Suprapubic skin (tissue), 4 donors: ENCODE measurements around the gene NTM. TPM values are rescaled to one million over a fixed set of nuclear protein-coding genes. Genes with fewer than 3 reads are reported as not detected.

Source experiments
- DNase-seq, 2 donors: peaks; one replicate each; pipeline ENCODE4 v3.0.0-alpha.2; 2019; ENCODE audit warnings: low spot score in 2 of 2
- H3K27ac ChIP-seq: fragments of 200-600 bp; sonication (generic); one replicate; pipeline ENCODE4 v1.5.1; 2019
- H3K27me3 ChIP-seq: fragments of 200-600 bp; sonication (generic); one replicate; pipeline ENCODE4 v1.5.1; 2019
- H3K36me3 ChIP-seq: fragments of 200-600 bp; sonication (generic); one replicate; pipeline ENCODE4 v1.5.1; 2019
- H3K4me1 ChIP-seq: fragments of 200-600 bp; sonication (generic); one replicate; pipeline ENCODE4 v1.5.1; 2019
- H3K4me3 ChIP-seq: fragments of 200-600 bp; sonication (generic); one replicate; pipeline ENCODE4 v1.5.1; 2019; ENCODE audit warnings: mild to moderate bottlenecking
- H3K9me3 ChIP-seq: fragments of 200-600 bp; sonication (generic); one replicate; pipeline ENCODE4 v1.5.1; 2019
- CTCF ChIP-seq, 2 donors: fragments of 200-600 bp in 1 of 2; fragments of 450-650 bp in 1 of 2; sonication (generic) in 1 of 2; IDR thresholded peaks; one replicate each; pipeline ENCODE4 v1.5.1; 2016 to 2019; ENCODE audit warnings: antibody characterized with exemption in 2 of 2, mild to moderate bottlenecking in 1 of 2, moderate library complexity in 1 of 2
- EP300 ChIP-seq: sonication (generic); formaldehyde crosslinking; IDR thresholded peaks from one replicate; pipeline ENCODE4 v1.6.1; 2017; ENCODE audit warnings: antibody characterized with exemption
- POLR2A ChIP-seq, 2 donors: fragments of 450-650 bp; IDR thresholded peaks; one replicate each; pipeline ENCODE4 v1.6.1; 2017; ENCODE audit warnings: antibody characterized with exemption in 2 of 2, mild to moderate bottlenecking in 2 of 2, moderate library complexity in 2 of 2
- POLR2AphosphoS5 ChIP-seq, 3 donors: sonication (generic); formaldehyde crosslinking; IDR thresholded peaks; one replicate each; pipeline ENCODE4 v1.6.1; 2017; ENCODE audit warnings: antibody characterized with exemption in 3 of 3
- WGBS: methylation state at CpG from one replicate; pipeline ENCODE4 v1.1.5; 2018; 5-methylcytosine and 5-hydroxymethylcytosine counted together
- total RNA-seq, 4 donors: library from RNA; depleted of rRNA; stranded (reverse); fragments of >200 nt; gene quantifications; one replicate each; pipeline ENCODE4 v1.1.0, GENCODE V29; 2016

NTM gene
- total RNA-seq, 4 donors from 2014 or later = 0.19 to 19.1 (median 2.1) TPM

GRCh38 chr11:131859538-131860210, 489.3 kb downstream of the NTM start:
- H3K4me3 ChIP-seq = no peak overlapping the region
- TF ChIP-seq CTCF (IDR thresholded peaks at IDR 0.05) (no peak), POLR2AphosphoS5 (IDR thresholded peaks at IDR 0.05) (no peak), EP300 (no peak), POLR2A (IDR thresholded peaks at IDR 0.05) (no peak)
- no peak overlapping the region for H3K27ac ChIP-seq
- no peaks in the 10 kb centered on the region for H3K36me3 ChIP-seq
- DNase-seq = no peak
- H3K4me1 ChIP-seq = no peaks in the 10 kb centered on the region
- H3K27me3 ChIP-seq = no peaks in the 10 kb centered on the region
- 70% methylated on average over 8 of the region's 8 CpGs for WGBS
- no peaks in the 10 kb centered on the region for H3K9me3 ChIP-seq

- no peak for TF ChIP-seq EP300
- TF ChIP-seq POLR2A (IDR thresholded peaks at IDR 0.05) = no peak
- no peak for TF ChIP-seq CTCF (IDR thresholded peaks at IDR 0.05)
- no peak for TF ChIP-seq POLR2AphosphoS5 (IDR thresholded peaks at IDR 0.05)
- 72% methylated on average over 5 of the region's 5 CpGs for WGBS
- Histone ChIP-seq H3K27me3 (peaks cover 3% of the 10 kb centered on the region), H3K9me3 (no peaks in the 10 kb centered on the region), H3K4me3 (no peak overlapping the region), H3K4me1 (no peaks in the 10 kb centered on the region), H3K36me3 (no peaks in the 10 kb centered on the region), H3K27ac (no peak overlapping the region)
- DNase-seq = no peak
Measured at GRCh38 chr11:131864228-131864627, 493.8 kb downstream of the NTM start.

DNA sequence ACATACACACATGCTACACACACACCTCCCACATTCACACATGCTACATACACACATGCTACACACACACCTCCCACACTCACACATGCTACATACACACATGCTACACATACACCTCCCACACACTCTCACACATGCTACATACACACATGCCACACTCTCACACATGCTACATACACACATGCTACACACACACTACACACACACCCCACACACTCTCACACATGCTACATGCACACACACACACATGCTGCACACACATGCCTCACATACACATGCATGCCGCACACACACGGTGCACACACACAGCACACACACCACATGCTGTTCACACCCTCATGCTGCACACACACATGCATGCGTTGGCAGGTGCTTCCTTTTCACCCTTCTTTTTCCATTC, 495.4 kb downstream of the NTM start:
- Histone ChIP-seq H3K27ac (no peak overlapping the region), H3K9me3 (no peaks in the 10 kb centered on the region), H3K4me3 (no peak overlapping the region), H3K36me3 (no peaks in the 10 kb centered on the region), H3K27me3 (peaks cover 3% of the 10 kb centered on the region), H3K4me1 (no peaks in the 10 kb centered on the region)
- WGBS = 94% methylated on average over 3 of the region's 3 CpGs
- TF ChIP-seq CTCF (IDR thresholded peaks at IDR 0.05) (no peak), POLR2A (IDR thresholded peaks at IDR 0.05) (no peak), EP300 (no peak), POLR2AphosphoS5 (IDR thresholded peaks at IDR 0.05) (no peak)
- no peak for DNase-seq

DNA sequence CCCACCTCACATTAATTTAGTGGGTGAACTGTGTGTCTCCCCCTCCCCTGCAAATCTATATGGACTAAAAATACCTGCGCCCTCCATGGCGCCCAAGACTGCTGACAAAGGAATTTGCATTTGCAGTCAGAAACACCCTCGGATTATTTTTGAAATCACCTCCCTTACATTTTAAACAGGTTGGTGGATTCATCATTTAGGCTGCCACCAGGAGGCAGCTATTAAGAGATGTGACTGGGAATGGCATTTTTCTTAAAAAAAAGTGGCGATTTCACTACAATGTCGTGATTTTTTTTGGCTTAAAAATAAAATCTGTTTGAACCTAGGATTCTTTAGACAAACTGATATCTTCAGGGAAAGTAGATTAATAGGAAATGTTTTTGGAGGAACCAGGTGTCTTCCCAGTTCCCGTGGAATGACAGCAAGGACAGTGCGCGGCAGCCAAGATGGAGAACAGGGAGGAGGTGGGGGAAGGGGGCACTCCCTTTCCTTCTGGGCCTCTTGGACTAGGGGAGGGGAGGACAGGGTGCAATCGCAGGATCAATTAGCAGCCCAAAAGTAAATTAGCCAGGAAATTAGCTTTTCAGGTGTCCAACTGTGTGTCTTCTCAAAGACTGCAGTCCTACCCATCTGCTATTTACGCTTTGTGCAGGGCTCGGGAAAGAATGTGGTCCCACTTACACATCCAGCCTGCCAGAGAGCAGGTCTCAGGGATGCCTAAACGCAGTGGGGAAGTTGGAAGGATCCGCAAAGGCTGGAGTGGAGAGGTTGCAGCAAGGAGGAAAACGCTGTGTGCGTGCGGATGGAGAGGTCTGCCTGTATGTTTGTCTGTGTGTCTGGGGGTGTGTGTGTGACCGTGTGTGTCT, 496.4 kb downstream of the NTM start:
- Histone ChIP-seq H3K9me3 (no peaks in the 10 kb centered on the region), H3K4me1 (no peaks in the 10 kb centered on the region), H3K36me3 (no peaks in the 10 kb centered on the region), H3K4me3 (no peak overlapping the region), H3K27ac (no peak overlapping the region), H3K27me3 (peaks cover 3% of the 10 kb centered on the region)
- WGBS = 73% methylated on average over 17 of the region's 17 CpGs
- TF ChIP-seq EP300 (no peak), CTCF (IDR thresholded peaks at IDR 0.05) (no peak), POLR2A (IDR thresholded peaks at IDR 0.05) (no peak), POLR2AphosphoS5 (IDR thresholded peaks at IDR 0.05) (no peak)
- DNase-seq = no peak
